Measurements from ENCODE around the gene RNF43.

Gene RNF43

DNA sequence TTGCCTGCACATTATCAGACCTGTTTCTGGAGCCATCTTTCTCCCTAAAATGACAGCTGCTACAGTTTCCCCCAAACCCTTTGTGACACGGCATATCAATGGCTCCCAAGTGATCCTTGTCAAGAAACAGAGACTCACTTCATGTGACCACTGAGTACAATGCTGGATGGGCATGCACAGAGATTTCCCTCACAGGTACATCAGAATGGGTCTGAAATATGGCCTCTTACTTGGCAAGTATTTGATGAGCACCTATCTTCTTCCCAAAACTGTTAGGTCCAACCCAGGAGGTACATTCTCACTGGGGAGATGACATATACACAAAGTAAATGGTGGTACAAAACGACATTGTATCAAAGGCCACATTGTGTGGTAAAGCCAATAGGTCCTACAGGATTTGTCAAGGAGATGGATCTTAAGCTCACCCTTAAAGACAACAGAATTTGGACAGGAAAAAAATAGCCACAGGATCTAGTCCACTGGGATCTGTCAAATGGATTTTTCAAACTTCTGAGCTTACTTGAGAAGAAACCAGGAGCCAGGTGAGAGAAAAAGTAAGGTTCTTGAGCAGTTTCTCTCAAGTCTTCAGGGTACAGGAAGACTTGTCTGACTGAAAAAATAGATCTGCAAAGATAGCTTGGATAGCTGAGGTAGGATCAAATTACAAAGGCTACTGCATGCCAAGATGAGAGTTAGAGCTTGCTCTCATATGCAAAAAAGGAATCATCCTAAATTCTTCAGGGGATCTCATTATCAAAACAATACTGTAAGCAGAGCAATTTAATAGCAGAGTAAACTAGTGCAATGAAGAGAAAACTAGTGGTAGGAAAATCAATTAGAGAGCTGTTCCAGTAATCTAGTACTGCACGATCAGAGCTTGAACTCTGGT lies 28.8 kb downstream of the RNF43 start:
- no peak for TF ChIP-seq YY1 (IDR thresholded peaks at IDR 0.05; ENCODE audit: low read depth)
- no peak for TF ChIP-seq TAF1 (IDR thresholded peaks at IDR 0.05; ENCODE audit: low read depth)
- no peak for TF ChIP-seq EGR1 (IDR thresholded peaks at IDR 0.05)
- no peak for TF ChIP-seq NFIC (IDR thresholded peaks at IDR 0.05)
- TF ChIP-seq, protein P1, sequence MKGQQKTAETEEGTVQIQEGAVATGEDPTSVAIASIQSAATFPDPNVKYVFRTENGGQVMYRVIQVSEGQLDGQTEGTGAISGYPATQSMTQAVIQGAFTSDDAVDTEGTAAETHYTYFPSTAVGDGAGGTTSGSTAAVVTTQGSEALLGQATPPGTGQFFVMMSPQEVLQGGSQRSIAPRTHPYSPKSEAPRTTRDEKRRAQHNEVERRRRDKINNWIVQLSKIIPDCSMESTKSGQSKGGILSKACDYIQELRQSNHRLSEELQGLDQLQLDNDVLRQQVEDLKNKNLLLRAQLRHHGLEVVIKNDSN (IDR thresholded peaks at IDR 0.05) = no peak
- TF ChIP-seq TCF12 (IDR thresholded peaks at IDR 0.05; ENCODE audit: low read depth) = no peak
- no peak for TF ChIP-seq CREB1 (IDR thresholded peaks at IDR 0.05; ENCODE audit: low read depth)
- TF ChIP-seq EP300 (IDR thresholded peaks at IDR 0.05; ENCODE audit: borderline replicate concordance) = no peak
- no peak for TF ChIP-seq CEBPB (IDR thresholded peaks at IDR 0.05)
- TF ChIP-seq TEAD4 (IDR thresholded peaks at IDR 0.05) = no peak
- TF ChIP-seq REST (IDR thresholded peaks at IDR 0.05; ENCODE audit: low read depth) = no peak
- TF ChIP-seq FOXM1 (IDR thresholded peaks at IDR 0.05; ENCODE audit: borderline replicate concordance, low read depth) = no peak
- TF ChIP-seq ZBTB7A (IDR thresholded peaks at IDR 0.05; ENCODE audit: low read depth) = no peak
- TF ChIP-seq RAD21 (IDR thresholded peaks at IDR 0.05; ENCODE audit: low read depth) = no peak
- no peak for TF ChIP-seq MAX (IDR thresholded peaks at IDR 0.05)

- TF ChIP-seq RAD21 (IDR thresholded peaks at IDR 0.05; ENCODE audit: low read depth) (no peak), YY1 (IDR thresholded peaks at IDR 0.05; ENCODE audit: low read depth) (no peak), EP300 (IDR thresholded peaks at IDR 0.05; ENCODE audit: borderline replicate concordance) (no peak), TEAD4 (IDR thresholded peaks at IDR 0.05) (no peak), TAF1 (IDR thresholded peaks at IDR 0.05; ENCODE audit: low read depth) (no peak), MAX (IDR thresholded peaks at IDR 0.05) (no peak), REST (IDR thresholded peaks at IDR 0.05; ENCODE audit: low read depth) (no peak), EGR1 (IDR thresholded peaks at IDR 0.05) (no peak), TCF12 (IDR thresholded peaks at IDR 0.05; ENCODE audit: low read depth) (no peak), ZBTB7A (IDR thresholded peaks at IDR 0.05; ENCODE audit: low read depth) (no peak), NFIC (IDR thresholded peaks at IDR 0.05) (no peak), CEBPB (IDR thresholded peaks at IDR 0.05) (no peak), CREB1 (IDR thresholded peaks at IDR 0.05; ENCODE audit: low read depth) (no peak), FOXM1 (IDR thresholded peaks at IDR 0.05; ENCODE audit: borderline replicate concordance, low read depth) (no peak)
- TF ChIP-seq, protein P1 (IDR thresholded peaks at IDR 0.05) = no peak
These were observed 29.5 kb downstream of the RNF43 start for GRCh38 chr17:58387834-58388233.

DNA sequence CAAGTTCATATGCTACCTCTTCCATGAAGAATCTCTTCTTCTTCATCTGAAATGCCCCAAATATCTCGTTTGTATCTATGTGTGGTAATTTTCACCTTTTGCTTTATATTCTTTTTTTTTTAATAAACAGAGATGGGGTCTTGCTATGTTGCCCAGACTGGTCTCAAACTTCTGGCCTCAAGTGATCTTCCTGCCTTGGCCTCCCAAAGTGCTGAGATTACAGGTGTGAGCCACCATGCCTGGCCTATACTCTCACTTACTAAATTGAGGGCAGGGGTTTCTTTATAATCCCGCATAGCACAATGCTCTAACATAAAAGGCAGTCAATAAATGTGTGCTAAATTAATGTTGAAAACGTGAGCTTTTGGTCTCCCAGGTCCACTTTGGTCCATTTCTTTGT lies 30.6 kb downstream of the RNF43 start:
- TF ChIP-seq, protein P1 (IDR thresholded peaks at IDR 0.05) = no peak
- TF ChIP-seq CEBPB (IDR thresholded peaks at IDR 0.05) (no peak), TEAD4 (IDR thresholded peaks at IDR 0.05) (no peak), REST (IDR thresholded peaks at IDR 0.05; ENCODE audit: low read depth) (no peak), EGR1 (IDR thresholded peaks at IDR 0.05) (no peak), NFIC (IDR thresholded peaks at IDR 0.05) (no peak), MAX (IDR thresholded peaks at IDR 0.05) (no peak), EP300 (IDR thresholded peaks at IDR 0.05; ENCODE audit: borderline replicate concordance) (no peak), ZBTB7A (IDR thresholded peaks at IDR 0.05; ENCODE audit: low read depth) (no peak), TAF1 (IDR thresholded peaks at IDR 0.05; ENCODE audit: low read depth) (no peak), CREB1 (IDR thresholded peaks at IDR 0.05; ENCODE audit: low read depth) (no peak), RAD21 (IDR thresholded peaks at IDR 0.05; ENCODE audit: low read depth) (no peak), FOXM1 (IDR thresholded peaks at IDR 0.05; ENCODE audit: borderline replicate concordance, low read depth) (no peak), TCF12 (IDR thresholded peaks at IDR 0.05; ENCODE audit: low read depth) (no peak), YY1 (IDR thresholded peaks at IDR 0.05; ENCODE audit: low read depth) (no peak)
